Stimulated activated CD4-positive, alpha-beta T cell treated with anti-CD3 and anti-CD28 coated beads, Interleukin-12 subunit alpha, Interleukin-12 subunit beta, amount 100 ng/mL, for 4 hours (primary cell): ENCODE measurements around the gene SMOC2.

ENCODE experiments used
- DNase-seq: peaks from one replicate; pipeline ENCODE4 v3.0.0-alpha.2; 2020

The SMOC2 gene

DNA sequence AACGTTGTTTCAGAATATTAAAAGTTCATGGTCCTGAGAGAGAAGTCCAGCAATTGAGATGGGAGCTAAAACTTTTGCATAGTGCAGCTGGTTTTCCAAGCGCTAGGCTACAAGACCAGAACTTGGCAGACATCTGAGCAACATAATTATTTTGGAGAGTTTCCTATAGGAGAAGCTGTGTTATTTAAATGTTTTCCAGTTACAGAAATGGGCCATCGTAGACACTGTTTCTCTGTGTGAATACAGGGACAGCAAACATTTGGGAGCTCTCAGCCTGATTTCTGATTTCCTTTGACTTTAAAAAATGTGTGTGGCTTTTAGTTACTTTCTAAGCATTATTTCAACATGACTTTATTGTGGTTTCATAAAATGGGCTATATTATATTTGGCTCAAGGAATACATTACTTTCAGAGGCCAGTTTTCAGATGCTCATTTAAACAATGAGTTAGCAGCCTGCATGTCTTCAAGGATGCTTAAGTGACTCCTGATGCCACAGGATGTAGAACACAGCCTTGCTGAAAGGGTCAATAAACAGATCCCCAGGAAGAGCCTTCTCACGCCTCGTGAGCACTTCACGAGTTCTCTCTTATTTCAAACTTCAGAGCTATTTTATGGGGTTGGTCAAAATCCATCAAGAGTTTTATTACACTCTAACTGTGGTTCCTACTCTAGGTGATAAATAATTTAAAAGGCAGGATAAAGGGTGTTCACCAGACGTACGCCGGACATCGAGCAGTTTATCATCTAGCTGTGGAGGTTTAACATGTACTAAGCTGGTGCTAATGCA is 193.8 kb downstream of the SMOC2 start:
- no peak for DNase-seq

- DNase-seq, result no peak
Measured at GRCh38 chr6:168636147-168637004, 195.4 kb downstream of the SMOC2 start.

DNA sequence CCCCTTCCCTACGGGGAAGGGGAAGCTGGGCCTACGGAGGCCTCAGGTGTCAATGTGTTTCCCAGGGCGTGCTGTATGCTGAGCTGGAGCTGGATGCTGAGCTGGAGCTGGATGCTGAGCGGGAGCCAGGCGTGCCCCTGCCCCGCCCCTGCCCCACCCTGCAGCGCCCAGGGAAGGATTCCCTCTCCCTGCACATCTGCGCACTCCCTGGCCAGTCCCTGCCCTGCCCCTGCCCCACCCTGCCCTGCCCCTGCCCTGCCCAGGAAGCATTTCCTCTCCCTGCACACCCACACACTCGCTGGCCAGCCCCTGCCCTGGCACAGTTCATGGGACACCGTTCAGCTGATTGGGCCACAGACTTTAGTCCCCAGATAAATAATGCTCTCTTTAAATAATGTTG is 196.8 kb downstream of the SMOC2 start:
- no peak for DNase-seq

- DNase-seq, result no peak
Measured at GRCh38 chr6:168638468-168639271, 197.7 kb downstream of the SMOC2 start.

GRCh38 chr6:168640181-168640580 is 199.2 kb downstream of the SMOC2 start:
- no peak for DNase-seq

- no peak for DNase-seq
Measured at GRCh38 chr6:168640768-168641167, 199.8 kb downstream of the SMOC2 start.

GRCh38 chr6:168641446-168641845 is 200.5 kb downstream of the SMOC2 start:
- no peak for DNase-seq

DNA sequence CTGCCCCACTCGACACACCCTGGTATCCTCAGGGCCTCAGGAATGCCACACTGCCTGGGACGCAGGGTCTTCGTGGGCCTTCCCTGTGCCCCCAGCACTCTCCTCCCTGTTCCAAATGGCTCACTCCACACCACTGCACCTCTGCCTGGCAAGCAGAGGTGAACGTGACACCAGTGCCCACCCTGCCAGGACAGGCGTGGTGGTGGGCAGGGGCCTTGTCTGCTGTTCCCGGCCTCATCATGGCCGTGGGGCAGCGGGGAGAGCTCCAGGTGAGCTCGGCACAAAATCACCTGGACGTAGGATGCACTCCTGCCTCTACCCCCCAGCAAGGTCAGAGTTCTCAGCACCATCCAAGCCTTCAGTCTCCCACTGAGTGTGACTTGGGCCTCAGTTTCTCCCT is 202.4 kb downstream of the SMOC2 start:
- DNase-seq, result no peak

- no peak for DNase-seq
Measured at GRCh38 chr6:168645326-168645725, 204.3 kb downstream of the SMOC2 start.

- DNase-seq, result no peak
Measured at GRCh38 chr6:168647271-168647670, 206.3 kb downstream of the SMOC2 start.

DNA sequence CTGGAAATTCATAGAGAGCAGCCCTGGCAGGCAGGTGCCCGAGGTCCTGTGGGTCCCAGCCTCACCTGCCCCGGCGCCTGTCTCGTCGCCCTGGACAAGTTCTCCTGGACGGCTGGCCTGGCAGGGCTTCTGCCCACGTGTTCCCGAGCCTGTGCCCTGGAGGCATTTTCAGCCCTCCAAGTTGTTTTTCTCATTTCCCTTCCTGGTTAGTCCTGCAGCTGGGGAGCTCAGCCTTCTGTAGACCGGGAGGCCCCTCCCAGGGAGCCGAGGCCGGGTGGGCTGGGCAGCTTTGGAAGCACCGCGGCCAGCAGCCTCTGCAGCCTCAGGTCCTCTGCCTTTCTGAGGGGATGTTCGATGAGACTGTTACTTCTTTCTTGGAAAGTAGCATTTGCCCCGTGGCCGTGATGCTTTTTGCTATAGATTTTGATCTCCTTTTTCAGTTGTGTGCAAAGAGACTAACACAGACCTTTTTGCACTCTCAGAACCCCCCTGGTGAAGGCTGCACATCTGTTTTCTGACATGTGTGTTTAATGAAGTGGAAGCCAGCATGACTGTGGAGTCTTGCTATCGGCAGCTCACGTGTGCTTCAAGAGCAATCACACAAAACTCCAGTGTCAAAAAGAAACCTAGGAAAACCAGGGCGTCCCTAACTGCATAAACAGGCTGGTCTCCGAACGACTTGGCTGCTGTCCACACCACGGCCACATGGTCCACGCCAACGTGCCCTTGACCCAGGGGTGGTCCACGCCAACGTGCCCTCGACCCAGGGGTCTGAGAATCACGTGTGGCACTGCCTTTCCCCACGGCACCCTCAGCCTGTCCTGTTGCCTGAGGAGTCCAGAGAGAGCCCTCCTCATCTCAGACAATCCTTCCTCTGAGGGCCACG is 207.5 kb downstream of the SMOC2 start:
- no peak for DNase-seq

- DNase-seq, result no peak
Measured at GRCh38 chr6:168649209-168649608, 208.2 kb downstream of the SMOC2 start.

DNA sequence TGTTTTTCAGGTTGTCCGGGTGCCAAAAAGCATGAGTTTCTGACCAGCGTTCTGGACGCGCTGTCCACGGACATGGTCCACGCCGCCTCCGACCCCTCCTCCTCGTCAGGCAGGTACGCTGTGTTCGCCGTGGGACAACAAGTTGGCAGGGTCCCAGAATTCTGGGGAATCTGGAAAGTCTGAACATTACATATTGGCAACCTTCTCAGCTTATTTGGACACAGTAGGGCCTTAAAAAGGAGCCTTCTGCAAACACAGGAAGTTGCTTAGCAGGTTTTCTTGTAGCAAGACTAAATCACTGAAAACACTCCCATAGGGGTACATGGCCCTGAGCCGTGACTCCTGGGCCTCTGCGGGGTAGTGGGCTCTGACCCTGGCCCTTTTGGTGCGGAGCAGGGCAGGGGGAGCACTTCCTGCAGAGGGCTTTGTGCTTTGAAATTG is 209.7 kb downstream of the SMOC2 start:
- DNase-seq, result no peak

DNA sequence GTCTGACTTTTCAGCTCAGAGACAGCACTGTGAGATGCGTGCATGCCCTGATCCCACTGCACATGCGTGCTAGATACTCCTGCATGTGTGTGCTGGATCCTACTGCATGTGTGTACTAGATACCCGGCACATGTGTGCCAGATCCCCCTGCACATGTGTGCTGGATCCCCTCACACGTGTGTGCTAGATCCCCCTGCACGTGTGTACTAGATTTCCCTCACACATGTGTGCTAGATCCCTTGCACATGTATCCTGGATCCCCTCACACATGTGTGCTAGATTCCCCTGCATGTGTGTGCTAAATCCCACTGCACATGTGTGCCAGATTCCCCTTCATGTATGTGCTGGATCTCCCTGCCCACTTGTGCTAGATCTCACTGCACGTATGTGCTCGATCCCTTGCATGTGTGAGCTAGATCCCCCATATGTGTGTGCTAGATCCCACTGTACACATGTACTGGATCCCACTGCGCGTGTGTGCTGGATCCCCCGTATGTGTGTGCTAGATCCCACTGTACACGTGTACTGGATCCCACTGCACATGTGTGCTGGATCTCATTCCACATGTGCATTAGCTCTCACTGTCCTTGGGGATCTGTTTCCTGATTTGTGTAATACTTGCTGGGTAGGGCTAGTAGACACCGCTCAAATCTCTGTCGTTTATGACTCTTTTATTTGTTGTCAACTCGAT is 214.6 kb downstream of the SMOC2 start:
- DNase-seq, result no peak

DNA sequence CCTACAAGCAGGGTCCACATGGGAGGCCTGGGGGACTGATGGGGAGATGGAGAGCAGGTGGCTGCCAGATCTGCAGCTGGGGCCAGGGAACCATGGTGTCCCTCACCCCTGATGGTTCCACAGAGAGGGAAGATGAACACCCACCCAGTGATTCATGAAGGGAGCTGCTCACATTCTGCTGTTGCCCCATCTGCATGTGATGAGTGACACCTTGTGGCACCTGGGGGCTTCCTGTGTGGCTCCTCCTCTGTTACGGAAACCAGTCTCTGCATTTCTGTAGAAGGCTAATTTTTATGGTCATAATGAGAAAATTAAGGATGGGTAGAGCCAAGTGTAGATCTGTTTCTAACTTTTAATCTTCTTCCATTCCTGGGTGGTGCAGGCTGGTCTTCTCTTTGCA is 217.1 kb downstream of the SMOC2 start:
- DNase-seq, result no peak

GRCh38 chr6:168660400-168660945 is 219.5 kb downstream of the SMOC2 start:
- no peak for DNase-seq

- no peak for DNase-seq
Measured at GRCh38 chr6:168662301-168662936, 221.4 kb downstream of the SMOC2 start.

- DNase-seq, result no peak
Measured at GRCh38 chr6:168663041-168663440, 222.1 kb downstream of the SMOC2 start.

- DNase-seq, result no peak
Measured at GRCh38 chr6:168664956-168665355, 224.0 kb downstream of the SMOC2 start.

GRCh38 chr6:168666170-168666569 is 225.2 kb downstream of the SMOC2 start:
- DNase-seq, result no peak
